ENCODE results near the gene RNF10. TPM values are rescaled to one million over a fixed set of nuclear protein-coding genes. Genes with fewer than 3 reads are reported as not detected.

Gene RNF10
- total and polyA plus RNA-seq, 11 donors, result 165 to 490 (median 278) TPM

DNA sequence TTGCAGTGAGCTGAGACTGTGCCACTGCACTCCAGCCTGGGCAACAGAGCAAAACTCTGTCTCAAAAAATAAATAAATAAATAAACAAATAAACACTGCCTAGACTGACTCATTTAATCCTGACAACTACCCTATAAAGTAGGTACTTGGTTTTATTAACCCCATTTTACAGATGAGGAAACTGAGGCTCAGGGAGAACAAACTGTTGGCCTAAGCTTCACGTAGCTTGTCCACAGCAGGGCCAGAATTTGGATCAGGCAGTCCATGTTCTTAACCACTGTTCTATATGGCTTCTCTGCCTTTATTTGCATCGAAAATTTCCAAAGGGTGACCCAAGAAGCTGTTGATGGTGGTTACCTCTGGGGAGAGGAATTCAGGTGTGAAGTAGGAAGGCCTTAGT lies 52.7 kb downstream of the RNF10 start:
- 94 to 100% (median 96%) methylated on average over 2 of the region's 2 CpGs for WGBS, 4 donors
- no peak for ATAC-seq

DNA sequence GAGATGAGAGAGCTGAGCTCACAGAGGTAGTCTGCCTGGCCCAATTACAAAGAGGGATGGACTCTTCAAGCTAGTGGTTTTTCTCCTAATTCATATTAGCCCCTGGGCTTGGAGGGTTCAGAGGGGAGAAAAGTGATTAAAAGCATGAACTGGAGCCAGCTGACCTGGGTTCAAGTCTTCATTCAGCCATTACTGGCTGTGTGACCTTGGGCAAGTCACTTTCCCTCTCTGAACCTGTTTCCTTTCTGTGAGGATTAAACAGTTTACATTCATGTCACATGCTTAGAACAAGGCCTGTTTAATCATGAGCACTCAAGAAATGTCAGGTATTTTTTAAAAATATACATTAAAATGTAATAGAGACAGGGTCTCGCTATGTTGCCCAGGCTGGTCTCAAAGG lies 54.2 kb downstream of the RNF10 start:
- Histone ChIP-seq H3K9me3 (no peaks in the 10 kb centered on the region), H3K4me3 (no peak overlapping the region), H3K4me1 (peaks cover 0 to 30% (median 19%) of the 10 kb centered on the region in 12 donors), H3K36me3 (no peaks in the 10 kb centered on the region), H3K27me3 (peaks cover 0 to 9% (median 0%) of the 10 kb centered on the region in 9 donors), H3K27ac (peak overlapping the region; percentile 23 to 89 (median 75))
- 93 to 100% (median 98%) methylated on average over 1 of the region's 1 CpG for WGBS, 4 donors
- DNase-seq (no peak), ATAC-seq (no peak)
- intact Hi-C loops (cut with DNase I), result loop anchor here in 7 of 10 donors (5.0 to 10.0 kb wide), 7 partner anchors 59 to 519 kb away; partner anchors contain the start of genes C12orf43 (in 1 of the 7) and SPPL3 (in 1 of the 7)
- TF ChIP-seq, protein P1, sequence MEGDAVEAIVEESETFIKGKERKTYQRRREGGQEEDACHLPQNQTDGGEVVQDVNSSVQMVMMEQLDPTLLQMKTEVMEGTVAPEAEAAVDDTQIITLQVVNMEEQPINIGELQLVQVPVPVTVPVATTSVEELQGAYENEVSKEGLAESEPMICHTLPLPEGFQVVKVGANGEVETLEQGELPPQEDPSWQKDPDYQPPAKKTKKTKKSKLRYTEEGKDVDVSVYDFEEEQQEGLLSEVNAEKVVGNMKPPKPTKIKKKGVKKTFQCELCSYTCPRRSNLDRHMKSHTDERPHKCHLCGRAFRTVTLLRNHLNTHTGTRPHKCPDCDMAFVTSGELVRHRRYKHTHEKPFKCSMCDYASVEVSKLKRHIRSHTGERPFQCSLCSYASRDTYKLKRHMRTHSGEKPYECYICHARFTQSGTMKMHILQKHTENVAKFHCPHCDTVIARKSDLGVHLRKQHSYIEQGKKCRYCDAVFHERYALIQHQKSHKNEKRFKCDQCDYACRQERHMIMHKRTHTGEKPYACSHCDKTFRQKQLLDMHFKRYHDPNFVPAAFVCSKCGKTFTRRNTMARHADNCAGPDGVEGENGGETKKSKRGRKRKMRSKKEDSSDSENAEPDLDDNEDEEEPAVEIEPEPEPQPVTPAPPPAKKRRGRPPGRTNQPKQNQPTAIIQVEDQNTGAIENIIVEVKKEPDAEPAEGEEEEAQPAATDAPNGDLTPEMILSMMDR (IDR thresholded peaks at IDR 0.05), result no peak
- no peak for TF ChIP-seq POLR2A (IDR thresholded peaks at IDR 0.05)

More for the DNA sequence above, 52.7 kb downstream of the RNF10 start:
- DNase-seq, result no peak
- H3K27me3 ChIP-seq, result peaks cover 0 to 9% (median 0%) of the 10 kb centered on the region in 9 donors
- no peak overlapping the region for H3K27ac ChIP-seq
- intact Hi-C loops (cut with DNase I), result loop anchor here in 8 of 10 donors (2.0 to 10.0 kb wide), 9 partner anchors 60 to 520 kb away; partner anchors contain the start of genes C12orf43 (in 1 of the 8) and SPPL3 (in 1 of the 8)
- H3K9me3 ChIP-seq, result no peaks in the 10 kb centered on the region
- no peak overlapping the region for H3K4me3 ChIP-seq
- H3K4me1 ChIP-seq, result peaks cover 0 to 35% (median 22%) of the 10 kb centered on the region in 12 donors
- TF ChIP-seq, protein P1 (IDR thresholded peaks at IDR 0.05), result no peak
- no peak for TF ChIP-seq POLR2A (IDR thresholded peaks at IDR 0.05)
- H3K36me3 ChIP-seq, result no peaks in the 10 kb centered on the region

GRCh38 chr12:120588948-120589930 lies 55.1 kb downstream of the RNF10 start:
- DNase-seq (peak; percentile 75 to 92 (median 88)), ATAC-seq (peak; percentile 87 to 94 (median 92))
- Histone ChIP-seq H3K4me1 (peaks cover 0 to 22% (median 11%) of the 10 kb centered on the region in 12 donors), H3K9me3 (no peaks in the 10 kb centered on the region), H3K4me3 (no peak overlapping the region), H3K27ac (peak overlapping the region; percentile 23 to 89 (median 75)), H3K27me3 (peaks cover 0 to 9% (median 0%) of the 10 kb centered on the region in 9 donors), H3K36me3 (no peaks in the 10 kb centered on the region)
- 35 to 45% (median 41%) methylated on average over 10 to 17 of the region's 17 CpGs for WGBS, 4 donors
- TF ChIP-seq, protein P1 (IDR thresholded peaks at IDR 0.05), result peak in 1 of 12 donors; percentile 8
- no peak for TF ChIP-seq POLR2A (IDR thresholded peaks at IDR 0.05)
- intact Hi-C loops (cut with DNase I), result loop anchor here in 7 of 10 donors (5.0 to 10.0 kb wide), 7 partner anchors 58 to 518 kb away; partner anchors contain the start of genes C12orf43 (in 1 of the 7) and SPPL3 (in 1 of the 7)

Data from heart left ventricle (tissue), 16 donors.